SJSA1 (cell line): ENCODE results near the gene ITIH1. TPM values are rescaled to one million over a fixed set of nuclear protein-coding genes. Genes with fewer than 3 reads are reported as not detected.
A peak's percentile ranks its signal among the peaks of the same experiment; 100 is the strongest.

Source experiments
- DNase-seq, 2 experiments: peaks; one replicate each; pipeline ENCODE4 v3.0.0-alpha.2; 2015 to 2020; ENCODE audit warnings: low spot score in 2 of 2, low read depth in 1 of 2
- H3K27ac ChIP-seq: fragments of 250-450 bp; sonication (Bioruptor Pico); 2 replicates; pipeline ENCODE4 v1.5.1; 2020; ENCODE audit warnings: mild to moderate bottlenecking, moderate library complexity
- H3K27me3 ChIP-seq: fragments of 250-450 bp; sonication (Bioruptor Pico); replicated peaks from 2 replicates; pipeline ENCODE4 v1.5.1; 2020; ENCODE audit warnings: mild to moderate bottlenecking, moderate library complexity
- H3K36me3 ChIP-seq: fragments of 250-450 bp; sonication (Bioruptor Pico); 2 replicates; pipeline ENCODE4 v1.5.1; 2020; ENCODE audit warnings: mild to moderate bottlenecking
- H3K4me1 ChIP-seq: fragments of 250-450 bp; sonication (Bioruptor Pico); replicated peaks from 2 replicates; pipeline ENCODE4 v1.6.1; 2021; ENCODE audit warnings: mild to moderate bottlenecking
- H3K4me3 ChIP-seq: fragments of 250-450 bp; sonication (Bioruptor Pico); 2 replicates; pipeline ENCODE4 v1.5.1; 2020; ENCODE audit warnings: mild to moderate bottlenecking
- H3K9me3 ChIP-seq: fragments of 250-450 bp; sonication (Bioruptor Pico); replicated peaks from 2 replicates; pipeline ENCODE4 v1.5.1; 2020; ENCODE audit warnings: mild to moderate bottlenecking
- total RNA-seq: library from RNA; depleted of rRNA; stranded (reverse); fragments of >200 nt; shearing (Covaris generic); gene quantifications from 2 replicates; pipeline ENCODE4 v1.2.3, GENCODE V29; 2014

Gene ITIH1
- total RNA-seq, 1 experiment from 2014 or later, result not detected

DNA sequence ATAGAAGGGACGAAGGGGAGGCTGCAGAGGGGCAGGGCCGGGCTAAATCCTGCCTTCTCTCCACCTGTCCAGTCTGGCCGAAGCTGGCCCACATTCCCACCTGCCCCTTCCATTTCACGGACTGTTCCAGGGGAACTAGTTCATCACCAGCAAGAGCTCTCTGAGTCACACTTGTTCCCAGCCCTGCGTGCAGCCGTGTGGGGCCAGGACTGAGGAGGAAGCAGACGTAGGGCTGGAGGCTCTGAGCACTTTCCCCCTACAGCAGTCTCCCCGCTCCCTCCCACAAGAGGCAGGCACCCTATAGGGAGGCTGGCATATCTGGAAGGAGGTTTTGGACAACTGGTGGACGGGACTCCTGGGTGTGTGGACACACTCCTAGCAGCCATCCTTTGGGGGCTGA is 50.0 kb downstream of the ITIH1 start:
- no peaks in the 10 kb centered on the region for H3K27me3 ChIP-seq
- H3K4me1 ChIP-seq, result peaks cover 15% of the 10 kb centered on the region
- H3K27ac ChIP-seq, result no peak overlapping the region
- H3K36me3 ChIP-seq, result no peaks in the 10 kb centered on the region
- no peak for DNase-seq
- H3K4me3 ChIP-seq, result no peak overlapping the region
- no peaks in the 10 kb centered on the region for H3K9me3 ChIP-seq

DNA sequence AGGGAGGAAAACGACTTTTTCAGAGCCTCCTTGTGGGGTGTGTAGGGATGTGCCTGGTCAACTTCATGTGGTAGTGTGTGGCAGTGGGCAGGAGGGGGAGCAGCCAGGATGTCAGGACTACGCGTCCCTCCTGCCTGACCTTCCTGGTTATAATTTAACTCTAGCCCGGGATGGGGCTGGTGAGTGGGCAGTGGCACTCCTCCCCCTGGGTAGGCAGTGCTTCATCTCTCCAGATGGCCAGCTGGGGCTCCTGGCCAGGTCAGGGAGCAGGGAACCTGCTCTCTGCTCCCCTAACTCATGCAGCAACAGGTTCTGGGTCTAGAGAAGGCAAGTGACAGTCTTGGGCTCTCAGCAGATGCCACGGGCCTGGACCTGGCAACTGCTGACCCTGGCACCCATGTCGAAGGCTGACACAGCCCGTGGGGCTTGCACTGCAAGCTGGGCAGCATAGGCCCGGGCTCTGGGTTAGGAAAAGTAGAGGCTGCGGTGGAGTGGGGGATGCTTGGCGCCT is 50.5 kb downstream of the ITIH1 start:
- DNase-seq, result no peak
- no peaks in the 10 kb centered on the region for H3K36me3 ChIP-seq
- H3K4me1 ChIP-seq, result peaks cover 15% of the 10 kb centered on the region
- H3K4me3 ChIP-seq, result no peak overlapping the region
- H3K27ac ChIP-seq, result no peak overlapping the region
- no peaks in the 10 kb centered on the region for H3K27me3 ChIP-seq
- H3K9me3 ChIP-seq, result no peaks in the 10 kb centered on the region

DNA sequence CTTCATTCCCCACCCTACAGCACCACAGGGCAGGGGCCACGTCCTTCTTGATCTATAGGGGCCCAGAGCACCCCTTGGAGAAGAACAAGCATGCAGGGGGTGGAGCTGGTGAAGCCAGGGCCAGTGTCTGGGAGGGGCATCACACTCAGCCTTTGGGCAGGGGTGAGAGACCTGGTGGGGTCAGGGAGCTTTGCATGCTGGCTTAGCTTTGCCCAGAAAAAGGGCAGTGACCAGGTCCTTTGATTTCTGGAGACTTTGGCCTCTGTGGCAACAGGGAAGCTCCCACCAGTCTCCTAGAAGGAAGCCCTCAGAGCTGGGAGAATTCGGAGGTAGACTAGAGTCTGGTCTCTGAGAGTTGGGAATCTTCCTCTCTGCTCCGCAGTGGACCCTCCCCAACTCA is 52.1 kb downstream of the ITIH1 start:
- Histone ChIP-seq H3K27me3 (no peaks in the 10 kb centered on the region), H3K27ac (no peak overlapping the region), H3K4me1 (peaks cover 15% of the 10 kb centered on the region), H3K4me3 (no peak overlapping the region), H3K36me3 (no peaks in the 10 kb centered on the region), H3K9me3 (no peaks in the 10 kb centered on the region)
- no peak for DNase-seq

GRCh38 chr3:52829906-52830463 is 52.6 kb downstream of the ITIH1 start:
- Histone ChIP-seq H3K27ac (no peak overlapping the region), H3K4me3 (no peak overlapping the region), H3K36me3 (no peaks in the 10 kb centered on the region), H3K9me3 (no peaks in the 10 kb centered on the region), H3K27me3 (no peaks in the 10 kb centered on the region), H3K4me1 (peaks cover 16% of the 10 kb centered on the region)
- DNase-seq, result no peak

DNA sequence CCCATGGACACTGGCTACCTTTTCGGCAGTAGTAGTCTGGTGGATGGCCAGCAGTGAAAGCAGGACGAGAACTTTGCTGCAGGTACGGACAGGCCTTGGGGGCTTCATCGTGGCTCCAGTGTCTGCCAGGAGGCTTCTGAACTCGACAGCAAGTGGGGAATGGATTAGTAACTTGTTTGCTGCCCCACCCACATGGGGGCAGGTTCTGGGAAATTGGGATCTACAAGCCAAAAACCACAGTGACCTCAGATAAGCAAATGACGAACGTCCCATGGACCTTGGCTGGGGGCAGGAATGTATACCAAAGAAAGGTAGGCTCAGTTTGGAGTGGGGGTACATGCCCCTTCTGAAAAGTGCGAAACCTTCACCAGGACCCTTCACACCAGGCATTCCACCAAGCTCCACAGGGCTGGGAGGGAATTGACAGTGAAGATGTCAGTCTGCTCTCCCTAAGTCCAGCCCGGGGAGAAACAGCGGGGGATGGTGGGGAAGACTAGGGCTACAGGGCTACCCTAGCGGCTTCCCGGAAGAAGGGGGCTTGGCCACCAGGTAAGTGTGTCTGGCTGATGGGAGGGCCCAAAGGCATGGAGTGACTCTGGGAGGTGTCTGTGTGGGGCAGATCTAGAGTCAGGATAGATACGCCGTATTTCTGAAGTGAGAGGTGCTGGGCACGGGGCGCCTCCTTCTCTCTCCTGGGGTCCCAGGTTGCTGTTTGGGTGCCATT is 53.3 kb downstream of the ITIH1 start, which contains the start of gene ITIH4:
ITIH4 (minus strand) TSS at position 138 of the 724 bp plus-strand sequence; CDS start at position 108, 30 bp downstream.
- Histone ChIP-seq H3K4me1 (peaks cover 20% of the 10 kb centered on the region), H3K27ac (no peak within 1 kb of the TSS), H3K36me3 (no peaks in the 10 kb centered on the region), H3K4me3 (no peak within 1 kb of the TSS), H3K9me3 (no peaks in the 10 kb centered on the region), H3K27me3 (no peaks in the 10 kb centered on the region)
- no peak for DNase-seq

- peak; percentile 74 to 85 for DNase-seq
- H3K27ac ChIP-seq, result no peak overlapping the region
- H3K27me3 ChIP-seq, result no peaks in the 10 kb centered on the region
- H3K36me3 ChIP-seq, result no peaks in the 10 kb centered on the region
- H3K4me1 ChIP-seq, result peaks cover 20% of the 10 kb centered on the region
- H3K9me3 ChIP-seq, result no peaks in the 10 kb centered on the region
- no peak overlapping the region for H3K4me3 ChIP-seq
Observed at GRCh38 chr3:52831500-52832301, 54.3 kb downstream of the ITIH1 start.

GRCh38 chr3:52833202-52833601 is 55.8 kb downstream of the ITIH1 start:
- H3K36me3 ChIP-seq, result no peaks in the 10 kb centered on the region
- H3K27ac ChIP-seq, result no peak overlapping the region
- H3K27me3 ChIP-seq, result no peaks in the 10 kb centered on the region
- no peaks in the 10 kb centered on the region for H3K9me3 ChIP-seq
- peaks cover 20% of the 10 kb centered on the region for H3K4me1 ChIP-seq
- no peak for DNase-seq
- no peak overlapping the region for H3K4me3 ChIP-seq

- H3K4me3 ChIP-seq, result no peak within 1 kb of the TSS
- no peak within 1 kb of the TSS for H3K27ac ChIP-seq
- H3K4me1 ChIP-seq, result peaks cover 20% of the 10 kb centered on the region
- H3K27me3 ChIP-seq, result no peaks in the 10 kb centered on the region
- no peaks in the 10 kb centered on the region for H3K36me3 ChIP-seq
- H3K9me3 ChIP-seq, result no peaks in the 10 kb centered on the region
- DNase-seq, result no peak
Observed at GRCh38 chr3:52834871-52835501, 57.6 kb downstream of the ITIH1 start, which contains the start of gene MUSTN1. Gene MUSTN1, minus strand, starts transcription at chr3:52835019. Its CDS starts 71 bp downstream, at chr3:52834948.

DNA sequence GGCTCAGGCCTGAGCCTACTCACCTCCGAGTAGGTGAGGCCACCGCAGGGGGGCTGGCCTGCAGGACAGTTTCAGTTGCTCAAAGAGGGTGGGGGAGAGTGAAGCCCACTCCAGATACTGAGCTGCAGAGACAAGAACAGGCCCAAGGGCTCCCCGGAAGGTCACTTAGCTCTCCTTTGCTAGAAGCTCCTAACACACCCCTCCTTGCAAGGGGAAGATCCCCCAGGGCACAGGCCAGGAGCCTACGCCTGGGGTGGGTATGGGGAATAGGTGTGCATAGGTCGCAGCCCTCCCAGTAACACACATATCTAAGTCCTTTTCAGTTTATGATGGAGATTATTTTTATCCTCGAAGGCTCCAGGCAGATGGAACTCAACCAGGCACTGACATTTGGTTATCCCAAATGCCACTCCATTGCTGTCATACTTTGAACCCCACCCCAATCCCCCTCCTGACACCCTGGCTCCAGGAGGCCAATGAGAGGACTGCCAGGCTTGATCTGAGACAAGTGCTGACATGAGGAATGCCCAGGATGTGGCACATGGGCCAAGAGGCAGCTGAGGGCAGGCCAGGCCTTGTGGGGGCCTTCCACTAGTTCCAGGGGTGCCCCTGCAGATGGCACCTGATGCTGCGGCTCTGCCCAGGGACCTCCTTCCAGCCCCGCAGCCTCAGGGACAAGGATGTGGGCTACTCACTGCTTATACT is 58.5 kb downstream of the ITIH1 start:
- Histone ChIP-seq H3K9me3 (no peaks in the 10 kb centered on the region), H3K4me3 (no peak overlapping the region), H3K27ac (no peak overlapping the region), H3K4me1 (peaks cover 16% of the 10 kb centered on the region), H3K27me3 (no peaks in the 10 kb centered on the region), H3K36me3 (no peaks in the 10 kb centered on the region)
- no peak for DNase-seq

DNA sequence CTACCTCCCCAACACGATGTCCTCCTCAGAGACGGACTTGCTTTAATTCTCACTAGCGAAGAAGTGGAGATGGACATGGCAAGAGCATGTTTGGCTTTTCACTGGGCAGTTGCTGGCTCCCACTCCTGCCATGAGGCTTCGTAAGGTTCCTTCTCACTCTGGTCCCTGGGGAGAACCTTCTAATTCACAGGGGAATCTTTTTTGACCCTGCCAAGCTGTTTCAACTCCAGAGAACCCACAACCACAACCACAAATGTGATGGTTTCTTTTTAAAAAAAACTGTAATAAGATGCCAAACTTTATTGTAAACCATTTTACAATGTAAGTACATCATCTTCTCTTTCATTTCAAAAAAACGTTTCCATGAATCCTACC is 59.1 kb downstream of the ITIH1 start:
- no peak overlapping the region for H3K27ac ChIP-seq
- H3K4me1 ChIP-seq, result peaks cover 11% of the 10 kb centered on the region

DNA sequence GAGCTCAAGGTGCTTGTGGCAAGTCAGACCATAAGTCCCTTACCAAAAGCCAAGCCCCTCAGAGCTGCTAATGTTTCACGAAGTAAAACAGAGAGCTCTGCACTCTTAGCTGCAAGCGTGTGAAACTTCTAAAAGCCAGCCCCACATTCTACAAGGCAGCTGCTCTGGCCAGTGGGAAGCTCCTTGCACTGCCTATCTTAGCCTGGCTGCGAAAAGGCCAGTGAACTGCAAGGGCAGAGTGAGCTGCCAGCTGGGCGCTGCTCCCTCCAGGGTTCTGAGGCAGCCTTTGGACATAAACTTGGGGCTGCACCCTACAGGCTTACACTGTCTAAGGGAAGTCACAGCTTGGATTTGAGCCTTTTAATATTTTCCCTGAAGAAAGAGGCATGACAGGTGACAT is 59.6 kb downstream of the ITIH1 start:
- no peaks in the 10 kb centered on the region for H3K27me3 ChIP-seq
- no peak overlapping the region for H3K4me3 ChIP-seq
- no peak for DNase-seq
- H3K27ac ChIP-seq, result no peak overlapping the region
- H3K36me3 ChIP-seq, result no peaks in the 10 kb centered on the region
- H3K9me3 ChIP-seq, result no peaks in the 10 kb centered on the region
- peaks cover 6% of the 10 kb centered on the region for H3K4me1 ChIP-seq

More for the DNA sequence above, 59.1 kb downstream of the ITIH1 start:
- Histone ChIP-seq H3K9me3 (no peaks in the 10 kb centered on the region), H3K4me3 (no peak overlapping the region), H3K36me3 (no peaks in the 10 kb centered on the region), H3K27me3 (no peaks in the 10 kb centered on the region)
- DNase-seq, result no peak

DNA sequence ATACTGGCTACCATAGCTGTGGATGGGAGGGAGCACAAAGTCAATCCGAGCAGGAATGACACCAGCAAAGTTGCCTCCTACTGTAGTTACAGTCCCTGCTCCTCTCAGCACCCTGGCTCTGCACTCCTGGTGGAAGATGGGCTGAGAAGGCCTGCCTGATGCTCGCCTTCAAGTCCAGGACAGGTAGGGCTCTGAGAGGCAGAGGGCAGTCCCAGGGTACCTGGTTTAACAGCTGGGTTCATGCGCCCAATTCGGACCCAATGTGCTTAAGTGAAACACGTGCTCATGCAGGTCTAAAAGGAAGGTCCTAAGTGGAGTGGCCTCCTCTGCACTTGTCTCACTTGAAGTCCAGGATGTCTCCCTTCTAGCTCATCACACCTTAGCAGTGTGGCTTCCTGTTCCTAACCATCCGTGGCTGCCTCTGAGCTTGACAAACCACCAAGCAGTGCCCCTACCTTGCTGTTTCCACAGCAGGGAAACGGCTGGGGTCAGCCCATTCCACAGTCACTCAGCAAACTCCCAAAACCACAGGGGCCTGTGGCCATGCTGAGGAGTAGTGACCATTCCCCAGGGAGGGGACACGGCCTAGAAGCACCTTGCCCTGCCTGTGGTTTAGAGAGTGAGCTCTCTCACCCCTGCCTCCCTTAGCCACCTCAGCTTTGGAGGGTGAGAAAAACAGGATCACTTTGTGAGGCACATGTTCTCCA is 61.3 kb downstream of the ITIH1 start:
- Histone ChIP-seq H3K27me3 (no peaks in the 10 kb centered on the region), H3K9me3 (no peaks in the 10 kb centered on the region), H3K27ac (no peak overlapping the region), H3K4me1 (peaks cover 15% of the 10 kb centered on the region), H3K4me3 (no peak overlapping the region), H3K36me3 (peaks cover 7% of the 10 kb centered on the region; the same call in 1 of the 2 replicates)
- DNase-seq, result no peak

GRCh38 chr3:52839268-52839575 is 61.8 kb downstream of the ITIH1 start:
- H3K27ac ChIP-seq, result no peak overlapping the region
- peaks cover 16% of the 10 kb centered on the region for H3K4me1 ChIP-seq
- H3K36me3 ChIP-seq, result peaks cover 7% of the 10 kb centered on the region; the same call in 1 of the 2 replicates
- H3K9me3 ChIP-seq, result no peaks in the 10 kb centered on the region
- no peaks in the 10 kb centered on the region for H3K27me3 ChIP-seq
- H3K4me3 ChIP-seq, result no peak overlapping the region
- DNase-seq, result no peak
